Occipital lobe (tissue), 2 donors: Measurements from ENCODE around the gene BIRC3. TPM values are rescaled to one million over a fixed set of nuclear protein-coding genes. Genes with fewer than 3 reads are reported as not detected.
"Not testable (repeated sequence)": the region's sequence is repeated elsewhere in the genome, so short reads cannot be mapped to it uniquely, and the experiment has no call there.

Source experiments
- DNase-seq: peaks from one replicate; lab custom pipeline; 2025; lab: John Stamatoyannopoulos, UW
- total RNA-seq: library from RNA; depleted of rRNA; stranded (reverse); fragments of >200 nt; gene quantifications from one replicate; pipeline ENCODE4 v1.2.3, GENCODE V29; 2014

Gene BIRC3
- total RNA-seq, 1 donor from 2014 or later: 1.7 TPM

GRCh38 chr11:102323542-102324251 is 6.4 kb downstream of the BIRC3 start:
- no peak for DNase-seq

GRCh38 chr11:102325088-102325487 is 7.8 kb downstream of the BIRC3 start:
- DNase-seq: no peak

GRCh38 chr11:102328748-102329147 is 11.5 kb downstream of the BIRC3 start:
- DNase-seq: no peak

GRCh38 chr11:102330231-102330630 is 12.9 kb downstream of the BIRC3 start:
- no peak for DNase-seq

- no peak for DNase-seq
Measured at GRCh38 chr11:102331341-102331740, 14.1 kb downstream of the BIRC3 start.

GRCh38 chr11:102332611-102332994 is 15.3 kb downstream of the BIRC3 start:
- DNase-seq: no peak

- no peak for DNase-seq
Measured at GRCh38 chr11:102338479-102339010, 21.3 kb downstream of the BIRC3 start.

GRCh38 chr11:102341311-102341710 is 24.0 kb downstream of the BIRC3 start:
- not testable (repeated sequence) for DNase-seq

- peak; percentile 11 for DNase-seq
Measured at GRCh38 chr11:102341844-102342318, 24.6 kb downstream of the BIRC3 start.

GRCh38 chr11:102343809-102344208 is 26.5 kb downstream of the BIRC3 start:
- no peak for DNase-seq

- peak; percentile 3 for DNase-seq
Measured at GRCh38 chr11:102345904-102346303, 28.6 kb downstream of the BIRC3 start.

GRCh38 chr11:102346456-102346747 is 29.1 kb downstream of the BIRC3 start:
- DNase-seq: no peak

- DNase-seq: peak; percentile 87
Measured at GRCh38 chr11:102346748-102347461, 29.6 kb downstream of the BIRC3 start, which contains the start of gene BIRC2. TSS of gene BIRC2 (plus strand) at chr11:102347214. CDS start at chr11:102349855, 2,641 bp downstream.

GRCh38 chr11:102347462-102348370 is 30.4 kb downstream of the BIRC3 start:
- DNase-seq: peak; percentile 12

- DNase-seq: no peak
Measured at GRCh38 chr11:102357116-102357515, 39.8 kb downstream of the BIRC3 start.

- no peak for DNase-seq
Measured at GRCh38 chr11:102359372-102359771, 42.1 kb downstream of the BIRC3 start.

- no peak for DNase-seq
Measured at GRCh38 chr11:102360681-102361080, 43.4 kb downstream of the BIRC3 start.

- DNase-seq: no peak
Measured at GRCh38 chr11:102361086-102362031, 44.1 kb downstream of the BIRC3 start.

- DNase-seq: no peak
Measured at GRCh38 chr11:102364991-102365390, 47.7 kb downstream of the BIRC3 start.

- DNase-seq: no peak
Measured at GRCh38 chr11:102367364-102367763, 50.1 kb downstream of the BIRC3 start.
